Posterior cingulate gyrus (tissue), 11 donors: ENCODE results near the gene C10orf71.
A peak's percentile ranks its signal among the peaks of the same experiment; 100 is the strongest.

Experiments used
- DNase-seq, 10 donors: peaks; one replicate each; pipeline versions ENCODE4 v3.0.0 to v3.0.0-alpha.2; 2020 to 2021; ENCODE audit warnings: mixed read lengths in 3 of 10
- intact Hi-C: fragments of 100-400 bp; cut with DNase I; formaldehyde crosslinking; loops from one replicate; pipeline ENCODE4 v1.15.1; 2023

The C10orf71 gene, protein sequence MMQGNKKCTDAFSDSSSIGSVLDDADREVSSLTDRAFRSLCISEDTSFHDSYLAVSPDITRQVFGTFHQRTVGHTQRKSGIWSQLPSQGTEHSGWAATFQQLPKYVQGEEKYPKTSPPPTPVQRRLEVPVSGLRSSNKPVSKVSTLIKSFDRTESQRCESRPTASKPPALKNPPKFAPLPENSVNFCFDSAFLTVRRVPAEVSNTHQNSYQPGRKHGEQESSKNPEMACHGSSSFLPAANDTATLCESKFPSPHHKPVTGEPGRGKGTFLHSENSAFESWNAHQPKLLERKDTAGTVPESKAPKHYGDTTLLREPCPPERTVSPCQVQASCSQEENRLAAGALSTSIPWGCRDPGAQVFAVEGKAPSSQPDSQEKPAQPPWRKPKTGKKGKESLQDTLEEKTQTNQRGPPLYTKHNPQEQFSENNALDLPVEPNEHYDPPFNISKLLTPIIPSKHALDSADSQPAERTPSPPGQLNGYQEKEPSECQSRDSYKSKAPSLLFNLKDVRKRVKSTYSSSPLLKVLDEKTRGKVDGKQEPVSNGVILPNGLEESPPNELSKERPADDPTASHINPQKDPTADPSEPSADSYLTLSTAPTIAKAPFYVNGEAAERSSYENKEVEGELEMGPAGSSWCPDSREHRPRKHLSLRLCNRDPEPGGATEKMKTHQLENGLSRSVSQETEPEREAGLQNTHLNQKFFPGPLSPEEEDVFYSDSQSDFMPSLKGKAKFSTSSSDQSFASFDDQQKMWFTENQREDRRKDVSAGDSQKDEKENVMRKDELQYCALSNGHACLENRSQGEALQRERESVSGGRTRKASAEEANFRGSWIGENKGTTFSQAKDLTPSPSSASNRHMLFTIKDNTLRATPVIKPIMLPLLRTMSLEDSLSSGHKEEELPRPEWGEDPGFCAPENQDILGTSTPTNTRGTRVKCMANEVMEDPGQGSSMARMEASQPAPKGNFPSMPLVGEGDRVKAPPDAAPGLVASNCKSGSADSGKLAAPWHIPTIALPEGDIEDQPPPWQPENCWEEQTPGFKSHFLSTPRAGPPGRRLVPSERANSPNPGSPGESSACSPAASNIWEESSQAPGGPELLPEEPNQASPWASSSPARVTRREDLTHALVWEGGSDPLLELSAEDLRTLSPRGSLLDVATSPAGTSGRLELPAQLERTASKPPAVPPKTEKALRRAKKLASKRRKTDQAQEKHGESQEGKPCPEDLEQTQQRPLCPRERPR (N-terminal part only)

DNA sequence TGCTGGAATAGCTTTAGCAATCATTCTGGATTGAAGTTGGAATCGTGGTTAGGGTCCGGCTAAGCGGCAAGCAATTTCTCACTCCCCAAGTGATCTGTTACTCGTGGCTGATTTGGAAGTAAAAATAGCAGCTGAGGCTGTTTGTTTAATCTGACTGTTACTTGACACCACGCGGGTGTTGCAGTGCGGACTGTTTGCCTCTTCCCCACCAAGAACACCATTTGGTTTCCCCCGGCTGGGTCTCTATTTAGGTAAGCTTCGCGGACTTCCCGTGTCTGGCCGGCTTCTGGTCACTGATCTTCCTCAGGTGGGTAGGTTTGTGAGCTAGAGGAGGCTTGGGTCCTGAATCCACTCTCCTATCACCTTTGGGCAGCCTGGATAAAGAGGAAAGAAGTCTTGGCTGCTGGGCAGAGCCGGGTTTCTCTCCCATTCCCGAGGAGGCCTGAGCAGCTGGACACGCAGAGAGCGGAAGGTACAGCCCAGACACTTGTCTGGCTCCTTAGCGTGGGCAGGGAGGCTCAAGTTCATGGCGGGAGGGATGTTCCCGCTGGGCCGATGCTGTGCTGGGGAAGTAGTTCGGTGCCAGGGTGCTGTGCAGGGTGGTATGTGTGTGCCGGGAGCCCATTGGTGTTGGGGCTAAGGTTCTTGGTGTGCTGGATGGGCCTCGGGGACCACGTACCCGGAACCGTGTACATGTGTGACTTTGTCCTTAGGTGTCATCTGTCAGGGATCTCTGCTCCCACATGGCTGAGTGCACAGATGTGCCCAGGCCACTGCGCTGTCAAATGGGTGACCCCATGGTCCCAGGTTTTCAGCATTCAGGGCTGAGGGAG, at the start of gene C10orf71:
C10orf71 (plus strand) TSS at position 188 of the 833 bp plus-strand sequence. CDS start 23,376 bp downstream, outside the sequence.
- intact Hi-C loops = no loop called here
- no peak for DNase-seq

- intact Hi-C loops = no loop called here
- DNase-seq = no peak
Measured at GRCh38 chr10:49252313-49253034, 46.5 kb upstream of the C10orf71 start.

- intact Hi-C loops = no loop called here
- DNase-seq = no peak
Measured at GRCh38 chr10:49253340-49253906, 45.5 kb upstream of the C10orf71 start.

DNA sequence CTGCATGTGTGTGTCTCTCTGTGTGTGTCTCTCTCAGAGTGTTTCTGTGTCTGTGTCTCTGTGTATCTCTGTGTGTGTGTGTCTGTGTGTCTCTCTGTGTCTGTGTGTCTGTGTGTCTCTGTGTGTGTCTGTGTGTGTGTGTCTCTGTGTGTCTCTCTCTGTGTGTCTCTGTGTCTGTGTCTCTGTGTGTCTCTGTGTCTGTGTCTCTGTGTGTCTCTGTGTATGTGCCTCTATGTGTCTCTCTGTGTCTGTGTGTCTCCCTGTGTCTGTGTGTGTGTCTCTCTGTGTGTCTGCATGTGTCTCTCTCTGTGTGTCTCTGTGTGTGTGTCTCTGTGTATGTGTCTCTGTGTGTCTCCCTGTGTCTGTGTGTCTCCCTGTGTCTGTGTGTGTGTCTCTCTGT, 44.8 kb upstream of the C10orf71 start:
- intact Hi-C loops = no loop called here
- no peak for DNase-seq

- intact Hi-C loops = no loop called here
- peak in 1 of 10 donors; percentile 70 for DNase-seq
Measured at GRCh38 chr10:49254556-49255318, 44.2 kb upstream of the C10orf71 start.

DNA sequence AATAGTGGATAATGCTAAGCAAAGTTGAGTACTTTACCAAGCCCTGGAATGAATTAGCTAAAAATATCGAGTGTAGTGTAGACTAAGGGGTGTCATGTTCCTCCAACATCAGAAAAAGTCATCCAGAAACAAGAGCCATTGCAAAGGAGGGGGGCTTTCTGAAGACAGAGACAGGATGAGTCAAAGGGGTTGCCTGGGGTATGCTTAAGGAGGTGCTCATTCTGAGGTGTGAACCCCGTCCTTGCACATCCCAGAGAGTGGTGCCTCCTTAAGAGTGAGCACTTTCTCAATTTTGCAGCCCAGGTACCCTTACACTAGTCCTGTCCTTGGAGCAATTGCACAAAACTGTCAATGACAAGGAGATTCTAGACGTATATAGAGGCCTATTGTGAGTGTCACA, 43.1 kb upstream of the C10orf71 start:
- intact Hi-C loops = no loop called here
- DNase-seq = no peak

- intact Hi-C loops = no loop called here
- no peak for DNase-seq
Measured at GRCh38 chr10:49257154-49257553, 41.8 kb upstream of the C10orf71 start.

GRCh38 chr10:49257626-49258349, 41.2 kb upstream of the C10orf71 start:
- intact Hi-C loops = no loop called here
- no peak for DNase-seq

GRCh38 chr10:49258350-49258683, 40.7 kb upstream of the C10orf71 start:
- DNase-seq = no peak
- intact Hi-C loops = no loop called here

DNA sequence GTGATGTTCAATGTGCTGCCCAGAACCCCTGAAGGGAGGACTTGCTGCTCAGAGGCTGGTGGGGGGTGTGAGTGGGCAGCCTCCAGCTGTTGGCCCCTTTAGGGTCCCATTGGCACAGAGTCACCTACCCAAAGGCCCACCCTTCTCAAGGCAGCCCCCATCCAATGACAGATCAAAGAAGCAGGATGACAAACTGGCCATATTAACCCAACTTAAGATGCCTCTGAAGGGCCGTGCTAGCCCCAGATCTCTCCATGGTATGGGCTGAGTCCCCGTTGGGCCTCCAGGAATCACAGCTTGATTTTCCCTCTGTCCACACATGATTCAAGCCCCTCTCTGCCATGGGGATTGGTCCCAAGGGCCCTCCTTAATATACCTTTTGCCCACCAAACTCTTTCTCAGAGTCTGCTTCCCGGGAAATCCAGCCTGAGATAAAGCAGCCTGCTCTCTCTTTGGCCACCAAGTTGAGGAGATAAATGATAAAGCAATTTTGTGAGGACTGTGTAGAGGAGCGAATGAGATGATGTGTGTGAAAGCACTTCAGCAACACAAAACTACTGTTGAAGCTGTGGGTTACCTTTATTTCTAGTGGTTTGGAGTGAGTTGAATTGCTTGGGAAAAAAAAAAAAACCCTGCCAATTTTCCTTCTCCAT, 38.2 kb upstream of the C10orf71 start:
- intact Hi-C loops = no loop called here
- DNase-seq = no peak

- DNase-seq = no peak
- intact Hi-C loops = loop anchor here (2.0 kb wide), 1 partner anchor 33 kb away; no protein-coding TSS in a partner anchor
Measured at GRCh38 chr10:49263591-49263990, 35.4 kb upstream of the C10orf71 start.

DNA sequence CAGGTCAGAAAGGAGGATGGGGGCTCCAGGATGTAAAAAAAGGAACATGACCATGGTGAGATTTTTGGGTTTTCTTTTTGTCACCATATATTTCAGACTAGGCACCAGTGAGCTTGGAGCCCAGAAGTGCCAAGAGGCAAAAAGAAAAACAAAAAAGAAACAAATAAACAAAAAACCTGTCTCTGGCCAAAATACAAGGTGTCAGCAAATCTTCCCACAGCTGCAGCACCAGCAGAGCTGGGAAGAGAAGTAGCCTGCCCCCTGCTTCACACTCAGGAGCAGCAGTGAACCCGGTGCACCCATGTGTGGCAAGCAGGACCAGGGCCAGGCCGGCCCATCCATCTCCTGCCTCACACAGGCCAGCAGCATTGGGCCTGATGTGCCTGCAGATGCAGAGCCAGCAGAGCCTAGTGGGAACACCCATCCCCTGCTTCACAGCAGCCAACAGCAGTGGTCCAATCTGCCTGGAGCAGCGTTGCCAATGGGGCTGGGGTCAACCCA, 34.7 kb upstream of the C10orf71 start:
- intact Hi-C loops = no loop called here
- DNase-seq = no peak

DNA sequence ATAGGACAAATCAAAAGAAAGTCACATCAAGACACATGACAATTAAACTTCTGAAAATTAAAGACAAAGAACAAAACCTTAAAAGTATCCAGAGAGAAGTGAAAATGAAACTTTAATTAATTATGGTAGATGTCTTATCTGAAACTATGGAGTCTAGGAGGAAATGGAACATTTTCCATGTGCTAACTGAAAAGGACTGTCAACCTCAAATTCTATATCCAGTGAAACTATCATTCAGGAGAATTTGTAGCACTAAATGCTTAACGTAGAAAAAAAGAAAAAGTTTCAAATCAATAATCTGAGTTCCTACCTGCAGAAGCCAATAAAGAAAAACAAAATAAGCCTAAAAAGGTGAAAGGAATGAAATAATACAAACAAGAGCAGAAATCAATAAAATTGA, 33.1 kb upstream of the C10orf71 start:
- DNase-seq = no peak
- intact Hi-C loops = no loop called here

GRCh38 chr10:49268185-49268584, 30.8 kb upstream of the C10orf71 start:
- intact Hi-C loops = no loop called here

DNA sequence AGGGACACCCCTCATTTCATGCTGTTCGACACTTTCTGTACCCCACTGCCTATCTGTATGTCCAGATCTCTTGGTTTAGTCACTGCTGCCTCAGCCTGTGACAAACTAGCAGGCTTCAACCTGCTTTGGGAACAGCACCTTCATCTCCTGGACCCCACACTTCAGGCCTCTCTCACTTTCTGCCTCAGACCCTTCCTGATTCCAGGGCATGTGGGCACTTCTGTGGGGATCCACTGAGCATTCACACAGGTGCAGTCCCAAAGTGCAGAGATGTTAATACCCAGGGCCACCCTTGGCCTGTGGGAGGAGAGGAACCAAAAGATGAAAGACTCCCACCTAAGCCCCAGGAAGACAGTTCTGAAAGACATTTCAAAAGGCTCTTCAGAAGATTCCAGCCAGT, 29.4 kb upstream of the C10orf71 start:
- DNase-seq = no peak

More at GRCh38 chr10:49268185-49268584, 30.8 kb upstream of the C10orf71 start:
- DNase-seq = no peak

GRCh38 chr10:49270565-49270964, 28.4 kb upstream of the C10orf71 start:
- no peak for DNase-seq
- intact Hi-C loops = no loop called here

More for the DNA sequence above, 29.4 kb upstream of the C10orf71 start:
- intact Hi-C loops = no loop called here

DNA sequence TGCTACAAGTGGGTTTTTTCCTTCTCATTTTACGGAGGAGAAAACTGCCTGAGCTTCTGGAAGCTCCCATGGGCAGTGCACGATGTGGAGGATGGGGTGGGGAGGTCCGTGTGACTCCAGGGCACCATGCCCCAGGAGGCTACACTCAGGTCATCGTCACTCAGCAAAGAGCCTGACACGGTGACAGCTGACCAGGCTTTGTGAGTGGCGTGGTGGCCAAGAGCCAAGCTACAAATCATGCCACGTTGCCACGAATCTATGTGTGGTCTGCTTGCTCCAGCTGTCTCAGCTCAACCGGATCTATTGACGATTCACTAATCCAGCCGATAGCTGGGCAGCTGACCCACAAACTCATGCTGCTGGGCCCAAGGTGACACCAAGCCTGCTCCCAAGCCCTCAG, 27.6 kb upstream of the C10orf71 start:
- no peak for DNase-seq
- intact Hi-C loops = no loop called here
